WERI-Rb-1 (cell line): ENCODE measurements around the gene PIGW.
A peak's percentile ranks its signal among the peaks of the same experiment; 100 is the strongest.
"Not testable (repeated sequence)": the region's sequence is repeated elsewhere in the genome, so short reads cannot be mapped to it uniquely, and the experiment has no call there.

ENCODE experiments used
- DNase-seq: peaks from one replicate; pipeline ENCODE4 v3.0.0-alpha.2; 2020
- H3K27ac ChIP-seq: fragments of 250-450 bp; sonication (Bioruptor Pico); 2 replicates; pipeline ENCODE4 v1.5.1; 2020; ENCODE audit warnings: mild to moderate bottlenecking, moderate library complexity
- H3K27me3 ChIP-seq: fragments of 250-450 bp; sonication (Bioruptor Pico); 2 replicates; pipeline ENCODE4 v1.5.1; 2021; ENCODE audit warnings: mild to moderate bottlenecking, low read depth, moderate library complexity; ENCODE audit not compliant: insufficient read depth, severe bottlenecking
- H3K36me3 ChIP-seq: fragments of 250-450 bp; sonication (Bioruptor Pico); 2 replicates; pipeline ENCODE4 v1.5.1; 2020; ENCODE audit warnings: mild to moderate bottlenecking, moderate library complexity
- H3K4me3 ChIP-seq: 2 replicates; pipeline ENCODE4 v1.5.1; 2011; ENCODE audit warnings: low read depth, mild to moderate bottlenecking, control low read depth, low read length
- H3K9me3 ChIP-seq: fragments of 250-450 bp; sonication (Bioruptor Pico); 2 replicates; pipeline ENCODE4 v1.5.1; 2021; ENCODE audit warnings: mild to moderate bottlenecking, moderate library complexity; ENCODE audit not compliant: severe bottlenecking
- CTCF ChIP-seq: IDR thresholded peaks from 2 replicates; pipeline ENCODE4 v1.5.1; 2011; ENCODE audit warnings: low read depth, mild to moderate bottlenecking, control low read depth, inconsistent platforms, low read length

PIGW gene

GRCh38 chr17:36506249-36506826 lies 28.4 kb upstream of the PIGW start:
- Histone ChIP-seq H3K27me3 (no peaks in the 10 kb centered on the region), H3K27ac (no peak overlapping the region), H3K9me3 (no peaks in the 10 kb centered on the region), H3K36me3 (peaks cover 94% of the 10 kb centered on the region), H3K4me3 (no peak overlapping the region)
- TF ChIP-seq CTCF, result no peak
- DNase-seq, result no peak

DNA sequence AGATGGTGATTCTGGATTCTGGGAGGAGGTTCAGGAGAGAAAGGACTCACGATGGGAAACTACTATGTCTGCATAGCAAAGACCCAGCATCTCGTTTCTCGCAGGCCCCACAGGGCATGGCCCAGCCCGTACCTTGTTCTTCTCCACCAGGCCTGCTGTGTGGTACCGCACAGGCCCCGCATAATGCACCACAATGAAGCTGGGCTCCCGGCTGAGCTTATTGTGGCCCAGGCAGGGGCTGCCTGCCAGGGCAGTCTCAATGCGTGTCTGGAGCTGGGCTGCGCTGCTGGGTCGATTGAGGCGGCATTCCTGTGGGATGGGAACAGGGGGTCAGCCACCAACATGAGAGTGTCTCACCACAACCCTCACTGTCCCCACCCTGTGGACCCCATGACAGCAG lies 28.0 kb upstream of the PIGW start:
- Histone ChIP-seq H3K4me3 (no peak overlapping the region), H3K9me3 (no peaks in the 10 kb centered on the region), H3K27ac (no peak overlapping the region), H3K36me3 (peaks cover 94% of the 10 kb centered on the region), H3K27me3 (no peaks in the 10 kb centered on the region)
- TF ChIP-seq CTCF, result no peak
- no peak for DNase-seq

DNA sequence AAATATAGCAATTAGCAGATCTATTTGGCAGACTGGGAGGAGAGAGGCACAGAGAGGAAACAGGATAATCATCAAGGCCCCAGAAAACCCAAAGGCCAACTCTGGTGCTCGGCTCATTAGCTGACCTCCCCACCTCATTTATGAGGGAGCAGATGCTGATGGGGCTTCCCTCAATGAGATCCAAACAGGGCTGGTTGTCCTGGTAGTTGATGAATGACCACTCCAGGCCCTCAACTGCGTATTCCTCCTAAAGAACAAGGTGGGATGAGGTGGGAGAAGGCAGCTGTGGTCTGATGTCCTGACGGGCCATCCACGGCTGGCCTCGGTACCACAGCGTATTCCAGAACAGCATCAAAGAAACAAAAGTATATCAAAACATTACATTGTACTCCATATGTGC lies 27.5 kb upstream of the PIGW start:
- Histone ChIP-seq H3K27me3 (no peaks in the 10 kb centered on the region), H3K4me3 (no peak overlapping the region), H3K27ac (no peak overlapping the region), H3K36me3 (peaks cover 94% of the 10 kb centered on the region), H3K9me3 (no peaks in the 10 kb centered on the region)
- no peak for TF ChIP-seq CTCF
- DNase-seq, result no peak

DNA sequence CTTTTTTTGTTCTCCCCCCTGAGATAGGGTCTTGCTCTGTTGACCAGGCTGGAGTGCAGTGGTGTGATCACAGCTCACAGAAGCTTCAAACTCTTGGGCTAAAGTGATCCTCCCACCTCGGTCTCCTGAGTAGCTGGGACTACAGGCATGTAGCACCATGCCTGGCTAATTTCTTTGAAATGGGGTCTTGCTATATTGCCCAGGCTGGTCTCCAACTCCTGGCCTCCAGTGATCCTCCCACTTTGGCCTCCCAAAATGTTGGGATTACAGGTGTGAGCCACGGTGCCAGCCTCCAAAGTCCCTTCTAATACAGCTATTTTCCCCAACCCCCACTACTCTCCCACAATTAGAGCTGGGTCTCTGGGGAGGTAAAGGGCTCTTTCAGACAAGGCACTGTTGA lies 26.3 kb upstream of the PIGW start:
- H3K36me3 ChIP-seq, result peaks cover 91% of the 10 kb centered on the region
- H3K4me3 ChIP-seq, H3K27me3 ChIP-seq, H3K27ac ChIP-seq, DNase-seq, H3K9me3 ChIP-seq: not testable (repeated sequence)

DNA sequence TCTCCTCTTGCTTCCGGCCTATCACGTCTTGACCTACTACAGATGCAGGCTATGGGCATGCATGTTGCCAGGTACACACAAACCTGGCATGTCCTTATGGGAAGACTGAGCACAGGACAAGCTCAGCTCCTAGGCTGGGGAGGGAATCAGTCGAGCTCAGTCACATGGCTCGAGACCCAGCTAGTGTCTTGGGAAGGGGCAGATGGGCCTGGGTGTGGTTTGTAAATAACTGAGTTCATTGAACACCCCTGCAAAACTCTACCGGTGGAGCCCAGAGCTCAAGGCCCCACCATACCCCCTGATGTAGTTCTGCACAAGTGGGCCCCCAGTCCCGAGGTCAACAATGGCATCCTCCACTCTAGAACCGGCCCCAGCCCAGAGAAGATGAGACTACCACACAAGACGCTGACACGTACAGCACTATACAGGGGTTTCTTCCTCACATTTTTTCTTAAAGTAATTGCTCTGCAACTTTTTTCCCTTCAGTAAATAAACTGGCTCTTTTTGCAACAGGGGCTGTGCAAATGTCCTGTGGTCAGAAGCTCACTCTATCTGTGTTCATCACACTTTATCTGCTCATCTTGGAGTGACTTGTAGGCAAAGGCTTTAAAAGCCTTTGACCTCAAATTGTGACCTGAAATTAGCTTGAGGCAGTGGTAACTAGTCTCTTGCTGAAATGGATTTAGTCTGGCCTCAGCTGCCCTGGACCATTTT lies 25.4 kb upstream of the PIGW start:
- no peak for DNase-seq
- H3K9me3 ChIP-seq, result no peaks in the 10 kb centered on the region
- no peak overlapping the region for H3K27ac ChIP-seq
- peaks cover 91% of the 10 kb centered on the region for H3K36me3 ChIP-seq
- H3K27me3 ChIP-seq, result no peaks in the 10 kb centered on the region
- no peak overlapping the region for H3K4me3 ChIP-seq
- no peak for TF ChIP-seq CTCF

- H3K9me3 ChIP-seq, result no peaks in the 10 kb centered on the region
- peaks cover 89% of the 10 kb centered on the region for H3K36me3 ChIP-seq
- no peak overlapping the region for H3K4me3 ChIP-seq
- peak; percentile 60 for DNase-seq
- TF ChIP-seq CTCF, result no peak
- H3K27me3 ChIP-seq, result no peaks in the 10 kb centered on the region
- H3K27ac ChIP-seq, result no peak overlapping the region
These were observed 24.2 kb upstream of the PIGW start for GRCh38 chr17:36510636-36511035.
